HG02642 (cell line): ENCODE results near the gene WRAP53.

Experiments used
- ATAC-seq: cut with Tn5 transposase; IDR thresholded peaks from one replicate; pipeline ENCODE4 v1.9.1; 2021; ENCODE audit warnings: mild to moderate bottlenecking; ENCODE audit not compliant: unreplicated experiment, poor library complexity

The WRAP53 gene

DNA sequence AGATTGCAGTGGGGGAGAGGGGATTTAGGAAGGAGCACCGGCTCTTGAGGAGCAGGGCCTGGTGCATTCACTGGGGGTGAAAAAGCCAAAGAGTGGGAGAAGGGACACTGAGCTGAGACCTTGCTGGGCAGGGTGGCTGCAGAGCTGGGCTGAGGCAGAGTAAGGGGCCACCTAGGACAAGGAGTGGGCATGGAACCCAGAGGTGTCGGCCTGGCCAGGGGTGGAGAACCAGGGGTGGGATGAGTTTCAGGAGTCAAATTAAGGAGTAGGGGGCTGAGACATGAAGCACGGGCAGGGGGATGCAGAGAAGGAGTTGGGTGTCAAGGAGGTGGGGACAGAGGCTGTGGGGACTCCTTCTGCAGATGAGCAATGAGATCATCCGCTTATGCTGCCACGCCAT lies 49.3 kb downstream of the WRAP53 start:
- ATAC-seq, result no peak

DNA sequence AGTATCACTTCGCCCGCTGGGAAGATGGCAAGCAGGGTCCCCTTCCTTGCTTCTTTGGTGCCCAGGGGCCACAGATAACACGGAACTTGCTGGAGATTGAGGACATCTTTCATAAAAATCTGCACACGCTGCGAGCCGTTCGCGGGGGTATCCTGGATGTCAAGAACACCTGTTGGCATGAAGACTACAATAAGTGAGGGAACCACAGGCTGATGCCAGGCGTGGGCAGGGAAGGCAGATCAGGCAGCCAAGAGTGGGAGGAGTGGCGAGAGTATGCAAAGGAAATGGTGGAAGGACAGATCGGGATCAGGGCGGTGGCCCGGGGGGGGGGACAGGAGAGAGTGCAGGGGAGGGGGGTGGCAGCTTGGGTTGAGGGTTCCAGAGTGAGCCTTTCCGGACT lies 51.5 kb downstream of the WRAP53 start:
- no peak for ATAC-seq

GRCh38 chr17:7740481-7741001 lies 52.3 kb downstream of the WRAP53 start:
- no peak for ATAC-seq

DNA sequence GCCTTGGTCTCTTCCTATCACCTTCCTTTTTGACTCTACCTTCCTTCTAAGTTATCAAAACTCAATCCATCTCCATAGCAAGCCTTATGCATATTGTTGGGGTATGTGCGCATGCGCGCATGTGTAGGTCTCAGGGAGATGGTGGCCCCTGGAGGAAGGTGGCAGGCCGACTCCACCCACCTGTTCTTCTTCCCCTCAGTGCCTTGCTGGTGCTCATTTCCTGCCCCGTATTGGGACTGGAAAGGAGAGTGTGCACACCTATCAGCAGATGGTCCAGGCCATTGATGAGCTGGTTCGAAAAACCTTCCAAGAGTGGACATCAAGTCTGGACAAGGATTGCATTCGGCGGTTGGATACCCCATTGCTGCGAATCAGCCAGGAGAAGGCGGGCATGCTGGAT lies 54.5 kb downstream of the WRAP53 start:
- no peak for ATAC-seq

DNA sequence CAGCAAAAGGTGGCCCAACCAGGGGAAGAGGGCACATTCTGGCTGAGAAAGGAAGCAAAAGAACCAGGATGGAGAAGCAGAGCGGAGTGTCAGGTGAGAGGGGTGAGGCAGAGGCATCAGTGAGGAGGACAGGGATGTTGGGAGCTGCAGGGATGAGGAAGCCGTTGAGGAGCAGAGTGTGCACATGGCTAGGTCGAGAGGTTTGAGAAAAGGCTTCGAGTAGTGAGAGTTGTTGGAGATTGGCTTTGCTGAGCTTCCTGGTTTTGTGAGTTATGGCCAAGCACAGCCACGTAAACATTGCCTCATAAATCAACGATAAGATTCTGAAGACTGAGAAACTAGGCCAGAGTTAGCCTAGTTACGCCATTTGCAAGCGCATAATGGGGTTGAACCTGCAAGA lies 56.1 kb downstream of the WRAP53 start:
- ATAC-seq, result no peak

- no peak for ATAC-seq
Measured at GRCh38 chr17:7745748-7746470, 57.6 kb downstream of the WRAP53 start.

DNA sequence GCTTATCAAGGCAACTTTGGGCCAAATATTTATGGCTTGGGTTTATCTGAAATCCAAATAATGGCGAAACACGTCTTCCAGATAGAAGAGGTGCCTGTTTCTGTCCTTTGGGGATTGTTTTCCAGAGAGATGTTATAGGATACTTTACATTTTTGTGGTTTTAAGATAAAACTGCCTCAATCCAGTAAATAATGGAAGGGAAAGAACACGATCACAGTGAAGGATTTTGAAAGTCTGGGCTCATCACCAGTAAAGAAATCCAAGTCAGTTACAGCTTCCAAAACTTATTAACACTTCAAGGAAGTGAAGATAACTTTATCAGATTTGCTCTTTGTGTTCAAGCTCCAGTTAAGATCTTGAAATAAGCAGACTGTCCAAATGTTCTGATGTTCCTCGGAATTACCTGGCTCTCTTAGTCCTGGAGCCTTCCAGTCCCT lies 59.4 kb downstream of the WRAP53 start:
- ATAC-seq, result no peak

DNA sequence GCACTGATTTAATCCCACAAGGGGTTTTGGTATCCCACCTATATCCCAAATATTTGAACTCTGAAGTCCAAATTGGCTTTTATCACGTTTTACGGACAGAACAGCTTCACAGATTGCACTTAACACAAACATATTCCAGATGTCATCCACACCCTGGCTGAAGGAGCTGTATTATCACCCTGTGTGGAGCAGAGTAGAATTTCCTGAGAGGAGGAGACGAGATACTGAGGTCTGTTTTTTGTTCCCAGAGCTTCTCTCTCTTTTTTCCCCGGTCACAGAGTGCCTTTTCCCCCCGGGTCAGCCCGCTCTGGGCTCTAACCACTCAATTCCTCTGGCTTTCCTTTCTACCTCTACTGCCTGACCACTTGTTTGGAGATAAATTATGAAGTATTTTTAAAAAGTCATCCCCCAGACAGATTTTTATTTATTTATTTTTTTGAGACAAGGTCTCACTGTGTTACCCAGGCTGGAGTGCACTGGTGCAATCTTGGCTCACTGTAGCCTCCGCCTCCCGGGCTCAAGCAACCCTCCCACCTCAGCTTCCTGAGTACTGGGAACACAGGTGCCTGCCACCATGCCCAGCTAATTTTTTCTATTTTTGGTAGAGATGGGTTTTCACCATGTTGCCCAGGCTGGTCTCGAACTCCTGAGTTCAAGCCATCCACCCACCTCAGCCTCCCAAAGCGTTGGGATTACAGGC lies 59.9 kb downstream of the WRAP53 start:
- no peak for ATAC-seq

- no peak for ATAC-seq
Measured at GRCh38 chr17:7750321-7750821, 62.1 kb downstream of the WRAP53 start.
